ENCODE measurements around the gene DIAPH3. TPM values are rescaled to one million over a fixed set of nuclear protein-coding genes. Genes with fewer than 3 reads are reported as not detected.

Gene DIAPH3
- total RNA-seq, 2 donors from 2014 or later, result 8.1 to 27.8 TPM

- H3K9me3 Mint-ChIP-seq, result no peaks in the 10 kb centered on the region
- ATAC-seq, result no peak
- no peaks in the 10 kb centered on the region for H3K4me1 Mint-ChIP-seq (ENCODE audit: low read depth in 2 of 2)
- H3K36me3 Mint-ChIP-seq, result no peaks in the 10 kb centered on the region
- no peak overlapping the region for H3K27ac Mint-ChIP-seq
- no peaks in the 10 kb centered on the region for H3K27me3 Mint-ChIP-seq
- H3K4me3 Mint-ChIP-seq, result no peak overlapping the region
- no peak for DNase-seq (ENCODE audit: low spot score)
These were observed 249.2 kb downstream of the DIAPH3 start for GRCh38 chr13:59914556-59914955.

GRCh38 chr13:59906413-59907049 lies 257.2 kb downstream of the DIAPH3 start:
- no peak for ATAC-seq
- no peak for DNase-seq (ENCODE audit: low spot score)
- peaks cover 0 to under 1% of the 10 kb centered on the region in 2 donors for H3K4me1 Mint-ChIP-seq (ENCODE audit: low read depth in 2 of 2)
- no peaks in the 10 kb centered on the region for H3K27me3 Mint-ChIP-seq
- H3K9me3 Mint-ChIP-seq, result no peaks in the 10 kb centered on the region
- H3K4me3 Mint-ChIP-seq, result no peak overlapping the region
- no peak overlapping the region for H3K27ac Mint-ChIP-seq
- no peaks in the 10 kb centered on the region for H3K36me3 Mint-ChIP-seq

- peaks cover 10 to 12% of the 10 kb centered on the region in 2 donors for H3K4me1 Mint-ChIP-seq (ENCODE audit: low read depth in 2 of 2)
- no peaks in the 10 kb centered on the region for H3K9me3 Mint-ChIP-seq
- no peak overlapping the region for H3K4me3 Mint-ChIP-seq
- H3K27me3 Mint-ChIP-seq, result no peaks in the 10 kb centered on the region
- ATAC-seq (peak in 1 of 2 donors; percentile 36), DNase-seq (ENCODE audit: low spot score) (no peak)
- H3K36me3 Mint-ChIP-seq, result no peaks in the 10 kb centered on the region
- H3K27ac Mint-ChIP-seq, result no peak overlapping the region
These were observed 262.5 kb downstream of the DIAPH3 start for GRCh38 chr13:59901191-59901590.

GRCh38 chr13:59898066-59898465 lies 265.7 kb downstream of the DIAPH3 start:
- Mint-ChIP-seq H3K4me1 (ENCODE audit: low read depth in 2 of 2) (peaks cover 10 to 12% of the 10 kb centered on the region in 2 donors), H3K4me3 (no peak overlapping the region), H3K36me3 (no peaks in the 10 kb centered on the region), H3K9me3 (no peaks in the 10 kb centered on the region), H3K27me3 (no peaks in the 10 kb centered on the region), H3K27ac (no peak overlapping the region)
- DNase-seq (ENCODE audit: low spot score) (no peak), ATAC-seq (no peak)

GRCh38 chr13:59893266-59893665 lies 270.5 kb downstream of the DIAPH3 start:
- Mint-ChIP-seq H3K9me3 (peaks cover 3% of the 10 kb centered on the region), H3K36me3 (no peaks in the 10 kb centered on the region), H3K27me3 (no peaks in the 10 kb centered on the region), H3K27ac (no peak overlapping the region), H3K4me1 (ENCODE audit: low read depth in 2 of 2) (peaks cover 0 to 2% of the 10 kb centered on the region in 2 donors), H3K4me3 (no peak overlapping the region)
- DNase-seq (ENCODE audit: low spot score) (no peak), ATAC-seq (no peak)

GRCh38 chr13:59891053-59891452 lies 272.7 kb downstream of the DIAPH3 start:
- Mint-ChIP-seq H3K9me3 (peaks cover 3% of the 10 kb centered on the region), H3K36me3 (no peaks in the 10 kb centered on the region), H3K4me1 (ENCODE audit: low read depth in 2 of 2) (peaks cover 0 to 2% of the 10 kb centered on the region in 2 donors), H3K27ac (no peak overlapping the region), H3K27me3 (no peaks in the 10 kb centered on the region), H3K4me3 (no peak overlapping the region)
- no peak for DNase-seq (ENCODE audit: low spot score)
- ATAC-seq, result no peak

- Mint-ChIP-seq H3K9me3 (peaks cover 3% of the 10 kb centered on the region), H3K4me1 (ENCODE audit: low read depth in 2 of 2) (peaks cover 0 to 2% of the 10 kb centered on the region in 2 donors), H3K36me3 (no peaks in the 10 kb centered on the region), H3K27ac (no peak overlapping the region), H3K4me3 (no peak overlapping the region), H3K27me3 (no peaks in the 10 kb centered on the region)
- DNase-seq (ENCODE audit: low spot score) (no peak), ATAC-seq (no peak)
These were observed 273.7 kb downstream of the DIAPH3 start for GRCh38 chr13:59890054-59890453.

GRCh38 chr13:59888408-59888807 lies 275.3 kb downstream of the DIAPH3 start:
- no peaks in the 10 kb centered on the region for H3K36me3 Mint-ChIP-seq
- H3K4me1 Mint-ChIP-seq (ENCODE audit: low read depth in 2 of 2), result peaks cover 0 to 2% of the 10 kb centered on the region in 2 donors
- H3K4me3 Mint-ChIP-seq, result no peak overlapping the region
- ATAC-seq, result no peak
- no peaks in the 10 kb centered on the region for H3K27me3 Mint-ChIP-seq
- H3K27ac Mint-ChIP-seq, result no peak overlapping the region
- H3K9me3 Mint-ChIP-seq, result peaks cover 3% of the 10 kb centered on the region
- no peak for DNase-seq (ENCODE audit: low spot score)

GRCh38 chr13:59885076-59885475 lies 278.7 kb downstream of the DIAPH3 start:
- no peak for ATAC-seq
- no peaks in the 10 kb centered on the region for H3K27me3 Mint-ChIP-seq
- H3K4me1 Mint-ChIP-seq (ENCODE audit: low read depth in 2 of 2), result no peaks in the 10 kb centered on the region
- no peaks in the 10 kb centered on the region for H3K9me3 Mint-ChIP-seq
- no peak for DNase-seq (ENCODE audit: low spot score)
- no peaks in the 10 kb centered on the region for H3K36me3 Mint-ChIP-seq
- no peak overlapping the region for H3K27ac Mint-ChIP-seq
- H3K4me3 Mint-ChIP-seq, result no peak overlapping the region

- no peak for ATAC-seq
- Mint-ChIP-seq H3K4me1 (ENCODE audit: low read depth in 2 of 2) (no peaks in the 10 kb centered on the region), H3K9me3 (no peaks in the 10 kb centered on the region), H3K36me3 (no peaks in the 10 kb centered on the region), H3K4me3 (no peak overlapping the region), H3K27ac (no peak overlapping the region), H3K27me3 (no peaks in the 10 kb centered on the region)
- DNase-seq (ENCODE audit: low spot score), result no peak
These were observed 279.8 kb downstream of the DIAPH3 start for GRCh38 chr13:59883885-59884284.

GRCh38 chr13:59880468-59880867 lies 283.3 kb downstream of the DIAPH3 start:
- H3K36me3 Mint-ChIP-seq, result no peaks in the 10 kb centered on the region
- ATAC-seq (no peak), DNase-seq (ENCODE audit: low spot score) (no peak)
- no peaks in the 10 kb centered on the region for H3K27me3 Mint-ChIP-seq
- no peaks in the 10 kb centered on the region for H3K9me3 Mint-ChIP-seq
- no peak overlapping the region for H3K27ac Mint-ChIP-seq
- H3K4me1 Mint-ChIP-seq (ENCODE audit: low read depth in 2 of 2), result no peaks in the 10 kb centered on the region
- H3K4me3 Mint-ChIP-seq, result no peak overlapping the region

- Mint-ChIP-seq H3K27ac (no peak overlapping the region), H3K4me1 (ENCODE audit: low read depth in 2 of 2) (no peaks in the 10 kb centered on the region), H3K27me3 (no peaks in the 10 kb centered on the region), H3K9me3 (no peaks in the 10 kb centered on the region), H3K4me3 (no peak overlapping the region), H3K36me3 (no peaks in the 10 kb centered on the region)
- no peak for DNase-seq (ENCODE audit: low spot score)
- no peak for ATAC-seq
These were observed 284.4 kb downstream of the DIAPH3 start for GRCh38 chr13:59879281-59879680.

GRCh38 chr13:59877933-59878332 lies 285.8 kb downstream of the DIAPH3 start:
- Mint-ChIP-seq H3K27me3 (no peaks in the 10 kb centered on the region), H3K9me3 (no peaks in the 10 kb centered on the region), H3K36me3 (no peaks in the 10 kb centered on the region), H3K4me3 (no peak overlapping the region), H3K4me1 (ENCODE audit: low read depth in 2 of 2) (no peaks in the 10 kb centered on the region), H3K27ac (no peak overlapping the region)
- ATAC-seq, result no peak
- no peak for DNase-seq (ENCODE audit: low spot score)

GRCh38 chr13:59874973-59875372 lies 288.8 kb downstream of the DIAPH3 start:
- H3K36me3 Mint-ChIP-seq, result no peaks in the 10 kb centered on the region
- H3K27me3 Mint-ChIP-seq, result no peaks in the 10 kb centered on the region
- no peak for ATAC-seq
- H3K4me1 Mint-ChIP-seq (ENCODE audit: low read depth in 2 of 2), result no peaks in the 10 kb centered on the region
- no peak overlapping the region for H3K4me3 Mint-ChIP-seq
- H3K27ac Mint-ChIP-seq, result no peak overlapping the region
- H3K9me3 Mint-ChIP-seq, result no peaks in the 10 kb centered on the region
- DNase-seq (ENCODE audit: low spot score), result no peak

- ATAC-seq (no peak), DNase-seq (ENCODE audit: low spot score) (no peak)
- no peaks in the 10 kb centered on the region for H3K9me3 Mint-ChIP-seq
- H3K27ac Mint-ChIP-seq, result no peak overlapping the region
- no peaks in the 10 kb centered on the region for H3K36me3 Mint-ChIP-seq
- no peak overlapping the region for H3K4me3 Mint-ChIP-seq
- no peaks in the 10 kb centered on the region for H3K27me3 Mint-ChIP-seq
- no peaks in the 10 kb centered on the region for H3K4me1 Mint-ChIP-seq (ENCODE audit: low read depth in 2 of 2)
These were observed 289.9 kb downstream of the DIAPH3 start for GRCh38 chr13:59873856-59874255.
